Measurements from ENCODE around the gene CAPN9.
"Not testable (repeated sequence)": the region's sequence is repeated elsewhere in the genome, so short reads cannot be mapped to it uniquely, and the experiment has no call there.

Gene CAPN9

GRCh38 chr1:230711245-230711644, 35.9 kb upstream of the CAPN9 start:
- no peak for DNase-seq

- no peak for DNase-seq
These were observed 34.7 kb upstream of the CAPN9 start for GRCh38 chr1:230712470-230712942.

GRCh38 chr1:230713138-230713537, 34.0 kb upstream of the CAPN9 start:
- no peak for DNase-seq

GRCh38 chr1:230713547-230713914, 33.7 kb upstream of the CAPN9 start:
- DNase-seq: no peak

- DNase-seq: peak; percentile 41
These were observed 33.0 kb upstream of the CAPN9 start, which contains the start of gene AGT for GRCh38 chr1:230713915-230714764. AGT (minus strand) TSS chr1:230714122; CDS start chr1:230710823, 3,299 bp downstream.

GRCh38 chr1:230715510-230715909, 31.7 kb upstream of the CAPN9 start:
- no peak for DNase-seq

- not testable (repeated sequence) for DNase-seq
These were observed 30.7 kb upstream of the CAPN9 start for GRCh38 chr1:230716453-230716852.

- DNase-seq: no peak
These were observed 29.9 kb upstream of the CAPN9 start for GRCh38 chr1:230717251-230717650.

GRCh38 chr1:230721849-230722522, 25.2 kb upstream of the CAPN9 start:
- not testable (repeated sequence) for DNase-seq

- DNase-seq: no peak
These were observed 21.8 kb upstream of the CAPN9 start for GRCh38 chr1:230725256-230726012.

- DNase-seq: no peak
These were observed 18.3 kb upstream of the CAPN9 start for GRCh38 chr1:230728710-230729392.

- DNase-seq: no peak
These were observed 16.2 kb upstream of the CAPN9 start for GRCh38 chr1:230730977-230731376.

GRCh38 chr1:230735447-230735846, 11.7 kb upstream of the CAPN9 start:
- DNase-seq: no peak

- no peak for DNase-seq
These were observed 9.4 kb upstream of the CAPN9 start for GRCh38 chr1:230737622-230738262.

GRCh38 chr1:230739564-230740290, 7.5 kb upstream of the CAPN9 start:
- no peak for DNase-seq

GRCh38 chr1:230743899-230744298, 3.3 kb upstream of the CAPN9 start:
- no peak for DNase-seq

- no peak for DNase-seq
These were observed 2.8 kb upstream of the CAPN9 start for GRCh38 chr1:230744382-230744781.

GRCh38 chr1:230745071-230745470, 2.1 kb upstream of the CAPN9 start:
- no peak for DNase-seq

GRCh38 chr1:230746617-230747016, 571 bp upstream of the CAPN9 start:
- DNase-seq: no peak

- DNase-seq: no peak
These were observed 957 bp downstream of the CAPN9 start for GRCh38 chr1:230747890-230748800.
